ENCODE data around the gene HMGN1. TPM values are rescaled to one million over a fixed set of nuclear protein-coding genes. Genes with fewer than 3 reads are reported as not detected.
A peak's percentile ranks its signal among the peaks of the same experiment; 100 is the strongest.

The HMGN1 gene
- total RNA-seq (2022) (244 and 262 TPM in 2 replicates), Bru-seq, nascent RNA (percentile 96 among the genes with signal in this experiment), BruChase-seq, experiment 1, labeled RNA remaining after a 6-hour chase (percentile 98 among the genes with signal in this experiment), BruChase-seq, experiment 2, labeled RNA remaining after a 2-hour chase (percentile 97 among the genes with signal in this experiment)
- long read RNA-seq, full-length matches to known transcripts: 431 of 512 reads
- long read RNA-seq, partial matches to known transcripts: 22 of 512 reads
- long read RNA-seq, other reads (novel, unspliced or antisense): 59 of 512 reads

- Mint-ChIP-seq H3K27me3 (ENCODE audit: unreplicated experiment) (no peaks in the 10 kb centered on the region), H3K4me3 (ENCODE audit: low read depth, unreplicated experiment) (peak within 1 kb of the TSS; percentile 72), H3K4me1 (ENCODE audit: low read depth, unreplicated experiment) (peaks cover 28% of the 10 kb centered on the region), H3K9me3 (ENCODE audit: low read depth, unreplicated experiment) (no peaks in the 10 kb centered on the region), H3K27ac (ENCODE audit: unreplicated experiment) (peak within 1 kb of the TSS; percentile 77), H3K36me3 (ENCODE audit: insufficient read depth, unreplicated experiment) (peaks cover 56% of the 10 kb centered on the region)
- TF ChIP-seq CTCF (IDR thresholded peaks at IDR 0.05; ENCODE audit: unreplicated experiment): no peak
- intact Hi-C loops (cut with micrococcal nuclease; ENCODE audit: unreplicated experiment): loop anchor here (5.0 kb wide), 1 partner anchor 36 kb away; the partner anchor contains the start of gene BRWD1
- CTCF ChIA-PET: interaction anchor here (0.6 to 1.5 kb wide), 3 partner anchors 26 to 39 kb away, joined by 3 to 11 read pairs (median 5); no protein-coding TSS in a partner anchor
- BruUV-seq (replicated peaks): no TSS peak
- peak; percentile 83 for DNase-seq
Measured at GRCh38 chr21:39348355-39349210, at the start of gene HMGN1. Gene HMGN1 (minus strand): TSS chr21:39349088. CDS start chr21:39348917, 171 bp downstream.

- CTCF ChIA-PET: interaction anchor here (1.3 kb wide), 1 partner anchor 25 kb away, joined by 4 read pairs; no protein-coding TSS in a partner anchor
Measured at GRCh38 chr21:39397646-39398385, 48.9 kb upstream of the HMGN1 start.

GRCh38 chr21:39392981-39393380 is 44.1 kb upstream of the HMGN1 start:
- Mint-ChIP-seq H3K27ac (ENCODE audit: unreplicated experiment) (no peak overlapping the region), H3K4me3 (ENCODE audit: low read depth, unreplicated experiment) (no peak overlapping the region)
- BruUV-seq (replicated peaks): no TSS peak

More at GRCh38 chr21:39397646-39398385, 48.9 kb upstream of the HMGN1 start:
- intact Hi-C loops (cut with micrococcal nuclease; ENCODE audit: unreplicated experiment): no loop called here
- Mint-ChIP-seq H3K4me3 (ENCODE audit: low read depth, unreplicated experiment) (no peak overlapping the region), H3K4me1 (ENCODE audit: low read depth, unreplicated experiment) (no peaks in the 10 kb centered on the region), H3K27me3 (ENCODE audit: unreplicated experiment) (no peaks in the 10 kb centered on the region), H3K27ac (ENCODE audit: unreplicated experiment) (no peak overlapping the region), H3K9me3 (ENCODE audit: low read depth, unreplicated experiment) (no peaks in the 10 kb centered on the region), H3K36me3 (ENCODE audit: insufficient read depth, unreplicated experiment) (no peaks in the 10 kb centered on the region)
- no peak for DNase-seq
- no TSS peak for BruUV-seq (replicated peaks)
- no peak for TF ChIP-seq CTCF (IDR thresholded peaks at IDR 0.05; ENCODE audit: unreplicated experiment)

More at GRCh38 chr21:39392981-39393380, 44.1 kb upstream of the HMGN1 start:
- Mint-ChIP-seq H3K9me3 (ENCODE audit: low read depth, unreplicated experiment) (no peaks in the 10 kb centered on the region), H3K27me3 (ENCODE audit: unreplicated experiment) (no peaks in the 10 kb centered on the region), H3K36me3 (ENCODE audit: insufficient read depth, unreplicated experiment) (peaks cover 19% of the 10 kb centered on the region), H3K4me1 (ENCODE audit: low read depth, unreplicated experiment) (peaks cover 8% of the 10 kb centered on the region)
- CTCF ChIA-PET: no interaction called here
- DNase-seq: no peak
- intact Hi-C loops (cut with micrococcal nuclease; ENCODE audit: unreplicated experiment): no loop called here
- TF ChIP-seq CTCF (IDR thresholded peaks at IDR 0.05; ENCODE audit: unreplicated experiment): no peak

All from Calu3 (cell line).